Ureter (tissue), 1 donor: ENCODE measurements around the gene BARX1. TPM values are rescaled to one million over a fixed set of nuclear protein-coding genes. Genes with fewer than 3 reads are reported as not detected.
A peak's percentile ranks its signal among the peaks of the same experiment; 100 is the strongest.
"Not testable (repeated sequence)": the region's sequence is repeated elsewhere in the genome, so short reads cannot be mapped to it uniquely, and the experiment has no call there.

ENCODE experiments used
- DNase-seq: peaks from one replicate; pipeline ENCODE4 v3.0.0-alpha.2; 2020; ENCODE audit warnings: low spot score
- total RNA-seq: library from RNA; stranded (reverse); gene quantifications from one replicate; pipeline ENCODE4 v1.2.4, GENCODE V29; 2023
- donor health status: DM: yes; HTN: yes; CAD: no.

BARX1 gene
- total RNA-seq, 1 donor from 2014 or later, result not detected

DNA sequence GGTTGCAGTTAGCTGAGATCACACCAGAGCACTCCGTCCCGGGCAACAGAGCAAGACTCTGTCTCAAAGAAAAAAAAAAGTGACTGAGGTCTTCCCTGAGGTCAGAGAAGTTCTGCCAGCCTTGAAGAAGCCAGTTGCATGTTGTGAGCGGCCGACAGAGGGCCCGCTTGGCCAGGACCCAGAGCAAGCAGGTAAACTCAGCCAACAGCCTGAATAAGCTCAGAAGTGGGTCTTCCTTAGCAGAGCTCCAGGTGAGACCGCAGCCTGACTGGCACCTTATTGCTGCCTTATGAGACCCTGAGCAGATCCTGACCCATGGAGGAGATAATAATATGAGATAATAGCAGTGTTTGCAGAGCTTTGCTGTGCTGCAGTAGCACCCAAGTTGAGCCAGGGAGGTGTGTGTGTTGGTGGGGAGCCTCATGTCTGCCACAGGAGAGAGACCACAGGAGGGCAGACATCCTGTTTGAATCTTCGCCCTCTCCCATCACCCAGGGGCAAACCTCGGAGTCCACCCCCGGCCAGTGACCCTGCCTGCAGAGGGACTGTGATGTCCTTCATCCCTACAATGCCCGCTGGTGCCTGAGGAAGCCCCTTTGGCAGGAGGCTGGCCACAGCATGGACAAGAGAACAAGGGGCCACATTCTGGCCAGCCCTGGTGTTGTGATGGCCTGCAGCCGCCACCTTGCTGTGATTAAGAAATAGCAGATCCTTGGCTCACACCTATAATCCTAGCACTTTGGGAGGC, 10.8 kb upstream of the BARX1 start:
- DNase-seq, result no peak

DNA sequence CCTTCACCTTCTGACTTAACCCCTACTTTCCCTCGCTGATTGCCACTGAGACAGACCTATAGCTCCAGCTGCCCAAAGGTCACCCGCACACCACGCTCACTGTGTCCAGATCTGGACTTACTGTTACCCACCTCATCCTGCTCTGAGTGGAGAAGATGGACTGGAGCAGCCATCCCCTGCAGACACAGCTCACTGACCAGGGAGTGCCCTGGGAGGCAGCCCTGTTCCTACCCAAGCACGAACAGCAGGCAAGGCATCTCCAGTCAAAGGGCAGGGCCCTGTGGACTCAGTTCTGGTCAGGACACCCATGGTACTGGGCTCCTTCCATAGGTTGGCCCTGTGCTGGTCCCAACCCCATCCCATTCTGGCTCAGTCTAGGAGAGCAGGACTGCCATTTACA, 9.5 kb upstream of the BARX1 start:
- no peak for DNase-seq

DNA sequence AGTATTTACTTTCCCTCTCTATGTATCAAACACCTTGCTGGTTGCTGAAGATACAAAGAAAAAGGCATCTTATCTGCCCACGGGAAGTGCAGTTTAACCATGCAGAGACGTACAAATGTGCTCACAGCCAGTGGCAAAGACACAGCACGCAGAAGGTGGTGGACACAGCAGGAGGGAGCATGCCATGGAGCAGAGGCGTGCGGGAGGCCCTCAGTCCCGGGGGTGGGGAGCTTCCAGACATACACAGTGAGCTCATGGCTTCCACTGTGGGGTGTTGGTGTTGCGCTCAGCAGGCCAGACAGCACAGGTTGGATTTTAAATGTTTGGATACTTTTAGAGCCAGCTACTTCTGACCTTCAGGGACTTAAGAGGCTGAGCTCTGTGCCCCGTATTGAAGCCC, 8.8 kb upstream of the BARX1 start:
- DNase-seq, result peak; percentile 32

DNA sequence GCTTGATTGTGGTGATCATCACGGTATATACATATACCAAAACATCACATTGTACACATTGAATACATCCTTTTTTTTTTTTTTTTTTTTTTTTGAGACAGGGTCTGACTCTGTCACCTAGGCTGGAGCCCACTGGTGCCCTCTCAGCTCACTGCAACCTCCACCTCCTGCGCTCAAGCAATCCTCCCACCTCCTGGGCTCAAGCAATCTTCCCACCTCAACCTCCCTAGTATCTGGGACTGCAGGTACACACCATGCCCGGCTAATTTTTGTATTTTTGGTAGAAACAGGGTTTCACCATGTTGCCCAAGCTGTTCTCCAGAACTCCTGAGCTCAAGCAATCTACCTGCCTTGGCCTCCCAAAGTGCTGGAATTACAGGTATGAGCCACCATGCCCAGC, 8.3 kb upstream of the BARX1 start:
- DNase-seq, result not testable (repeated sequence)

DNA sequence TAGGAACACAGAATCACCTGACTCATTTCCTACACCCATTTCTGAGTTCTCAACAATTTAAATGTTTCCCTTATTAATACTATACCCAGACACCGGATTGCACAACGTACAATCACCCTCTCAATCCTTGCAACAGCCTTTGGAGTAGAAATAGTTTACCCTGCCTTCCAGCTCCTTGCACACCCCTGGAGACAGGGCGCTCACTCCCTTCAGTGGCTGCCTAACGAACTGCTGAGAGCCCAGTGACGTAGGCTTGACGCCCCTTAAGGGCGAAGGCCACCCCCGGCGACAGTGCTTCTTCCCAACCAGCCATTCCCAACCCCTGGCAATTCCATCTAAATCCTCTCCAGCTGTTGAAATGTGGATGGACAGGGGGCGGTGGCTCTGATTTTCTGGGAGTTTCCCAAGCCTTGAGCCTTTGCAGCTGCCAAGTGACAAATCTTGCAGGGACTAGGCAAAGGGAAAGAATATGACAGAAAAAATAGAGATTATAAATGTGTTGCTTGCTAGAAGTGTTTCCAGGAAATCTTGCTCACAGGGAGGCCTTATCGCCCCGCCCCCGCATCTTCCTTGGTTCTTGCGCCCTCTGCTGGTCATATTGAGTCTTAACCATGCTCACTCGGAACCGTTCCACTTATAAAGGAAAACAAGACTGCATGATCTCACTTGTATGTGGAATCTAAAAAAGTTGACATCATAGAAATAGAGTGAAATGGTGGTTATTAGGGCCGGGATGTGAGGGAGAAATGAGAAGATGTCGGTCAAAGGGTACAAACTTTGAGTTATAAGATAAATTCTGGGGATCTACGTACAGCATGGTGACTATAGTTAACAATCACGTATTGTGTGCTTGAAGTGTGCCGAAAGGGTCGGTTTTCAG, 7.6 kb upstream of the BARX1 start:
- DNase-seq, result peak; percentile 89

DNA sequence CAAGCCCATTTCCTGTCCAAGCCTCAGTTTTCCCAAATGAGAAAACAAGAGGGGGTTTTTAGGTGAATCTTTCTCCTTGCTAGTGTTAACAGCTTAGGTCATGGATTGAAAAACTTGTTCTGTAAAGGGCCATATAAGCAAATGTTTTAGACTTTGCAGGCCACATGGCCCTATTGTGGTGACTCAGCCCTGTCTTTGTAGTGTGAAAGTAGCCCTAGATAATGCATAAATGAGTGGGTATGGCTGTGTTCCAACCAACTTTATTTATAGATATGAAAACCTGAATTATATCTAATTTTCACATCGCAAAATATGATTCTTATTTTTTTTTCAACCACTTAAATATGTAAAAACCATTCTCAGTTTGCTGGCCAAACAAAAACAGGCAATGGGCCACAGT, 6.9 kb upstream of the BARX1 start:
- DNase-seq, result no peak

DNA sequence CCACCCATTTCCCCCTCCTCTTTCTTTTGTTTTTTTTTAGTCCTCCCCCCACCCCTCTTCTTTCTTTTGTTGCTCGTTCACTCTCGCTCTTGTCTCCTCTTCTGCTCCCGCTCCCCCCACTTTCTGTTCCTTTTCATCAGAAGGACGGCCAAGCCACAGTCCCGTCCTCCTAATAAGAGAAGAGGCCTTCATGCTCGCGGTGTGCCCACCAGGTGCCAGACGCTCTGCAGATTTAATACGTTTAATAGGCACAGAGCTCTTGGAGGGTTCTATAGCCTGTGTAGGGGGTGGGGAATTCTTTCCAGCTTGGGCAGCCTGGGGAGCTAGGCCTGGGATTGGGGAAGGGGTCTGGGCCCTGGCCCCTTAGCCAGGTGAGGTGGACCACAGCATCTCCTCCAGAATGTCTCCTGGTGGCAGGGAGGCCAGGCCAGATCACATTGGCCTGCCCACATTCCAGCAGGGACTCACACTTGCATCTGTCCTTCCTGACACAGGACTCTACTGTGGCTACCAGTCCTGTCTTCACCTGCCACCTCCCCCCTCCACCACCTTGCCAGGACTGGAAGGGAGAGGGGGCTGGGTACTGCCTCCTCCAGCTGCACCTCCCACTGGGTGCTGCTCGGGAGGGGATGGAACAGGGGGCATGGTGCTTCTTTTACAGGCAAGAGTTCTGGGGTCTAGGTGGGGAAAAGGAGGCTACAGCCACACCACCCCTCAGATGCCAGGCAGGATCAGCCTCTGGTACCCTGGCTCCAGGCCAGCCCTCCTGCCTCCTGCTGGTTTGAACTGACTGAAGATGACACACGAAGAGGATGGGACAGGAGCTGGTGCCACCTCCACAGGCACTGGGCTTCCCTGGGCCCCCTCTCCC, 6.1 kb upstream of the BARX1 start:
- DNase-seq, result no peak

DNA sequence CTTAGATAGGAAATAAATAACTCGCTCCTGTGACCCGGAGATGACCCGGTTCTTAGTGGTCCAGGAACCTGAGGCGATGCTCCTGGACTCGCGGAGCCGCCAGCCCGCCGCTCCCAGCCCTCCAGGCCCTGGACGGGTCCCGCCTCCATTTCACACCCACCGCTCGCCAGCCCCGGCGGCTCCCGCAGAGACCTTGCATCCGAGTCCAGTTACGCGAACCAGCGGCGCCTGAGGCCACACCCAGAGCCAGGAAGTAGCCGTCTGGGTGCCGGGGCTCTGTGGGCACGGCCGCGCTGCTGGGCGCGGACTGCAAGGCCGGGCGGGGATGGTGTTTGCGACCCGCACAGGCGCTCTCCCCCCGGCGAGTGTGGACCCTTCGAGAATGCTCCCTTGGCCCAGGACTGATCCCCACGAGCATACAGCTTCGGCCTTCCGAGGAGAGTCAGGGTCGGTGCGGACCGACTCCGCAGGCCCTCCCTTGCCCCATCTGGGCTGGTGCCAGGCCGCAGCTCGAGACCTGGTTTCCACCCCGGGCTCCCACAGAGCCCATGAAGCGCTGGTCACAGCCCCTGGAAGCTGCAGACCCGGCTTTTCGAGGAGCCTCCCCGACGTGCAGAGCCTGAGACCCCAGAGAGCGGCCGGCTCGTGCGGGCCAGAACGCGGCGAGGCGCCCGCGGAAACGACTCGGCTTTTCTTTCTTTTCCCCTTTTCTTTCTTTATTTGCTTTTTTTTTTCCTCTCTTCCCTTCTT, 5.2 kb upstream of the BARX1 start:
- DNase-seq, result no peak

DNA sequence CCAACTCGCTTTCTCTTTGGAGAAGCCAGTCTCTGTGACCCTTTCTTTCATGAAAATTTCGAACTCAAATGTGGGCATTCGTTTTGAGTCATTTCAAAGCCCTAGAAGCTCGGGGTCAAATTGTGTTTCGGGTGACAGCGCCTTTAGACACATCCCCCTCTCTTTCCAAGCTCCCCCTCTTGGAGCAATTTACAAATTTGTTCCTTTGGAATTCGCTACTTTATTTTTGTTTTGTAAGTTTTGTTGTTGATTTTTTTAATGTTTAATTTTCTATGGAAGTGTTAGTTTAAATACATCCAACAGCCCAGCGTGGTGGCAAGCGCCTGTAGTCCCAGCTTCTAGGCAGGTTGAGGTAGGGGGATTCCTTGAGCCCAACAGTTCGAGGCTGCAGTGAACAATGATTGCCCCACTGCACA, 4.6 kb upstream of the BARX1 start:
- no peak for DNase-seq

DNA sequence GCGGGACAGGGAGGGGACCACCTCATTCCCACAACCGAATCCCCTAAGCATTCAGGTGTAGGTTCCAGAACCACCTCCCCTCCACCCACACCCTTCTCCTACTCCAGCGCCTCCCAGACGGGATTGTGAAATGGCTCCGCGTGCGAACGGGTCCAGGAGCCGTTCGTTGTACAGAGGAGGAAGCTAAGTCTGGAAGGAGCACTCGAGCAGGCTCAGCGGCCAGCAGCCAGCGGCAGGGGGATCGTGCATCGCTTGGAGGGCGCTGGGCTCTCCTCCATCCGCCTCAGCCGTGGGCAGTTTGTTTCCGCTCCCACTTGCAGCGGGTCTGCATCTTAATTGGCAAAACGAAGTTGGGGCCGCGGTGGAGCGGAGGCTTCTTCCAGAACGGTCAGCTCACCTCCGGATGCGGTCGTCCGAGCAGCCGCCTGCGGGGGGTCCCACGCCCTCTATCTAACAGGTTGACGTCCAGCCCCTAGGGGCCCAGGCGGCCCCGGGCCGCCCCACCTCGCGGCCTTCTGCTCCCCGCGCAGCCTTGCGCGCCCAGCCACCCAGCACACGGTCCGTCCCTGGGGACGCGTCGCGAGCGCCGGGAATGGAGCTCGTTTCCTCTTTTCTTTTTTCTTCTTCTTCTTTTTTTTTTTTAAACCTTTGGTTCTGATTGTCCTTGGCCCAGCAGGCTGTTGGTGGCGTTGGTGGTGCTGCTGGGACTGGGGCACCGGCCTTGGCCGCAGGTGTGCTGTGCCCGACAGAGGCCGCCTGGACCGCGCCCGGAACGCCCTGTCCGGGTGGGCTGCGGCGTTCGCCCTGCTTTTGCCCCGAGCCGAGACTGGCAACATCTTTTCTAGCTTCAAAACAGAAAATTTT, 3.9 kb upstream of the BARX1 start:
- no peak for DNase-seq

DNA sequence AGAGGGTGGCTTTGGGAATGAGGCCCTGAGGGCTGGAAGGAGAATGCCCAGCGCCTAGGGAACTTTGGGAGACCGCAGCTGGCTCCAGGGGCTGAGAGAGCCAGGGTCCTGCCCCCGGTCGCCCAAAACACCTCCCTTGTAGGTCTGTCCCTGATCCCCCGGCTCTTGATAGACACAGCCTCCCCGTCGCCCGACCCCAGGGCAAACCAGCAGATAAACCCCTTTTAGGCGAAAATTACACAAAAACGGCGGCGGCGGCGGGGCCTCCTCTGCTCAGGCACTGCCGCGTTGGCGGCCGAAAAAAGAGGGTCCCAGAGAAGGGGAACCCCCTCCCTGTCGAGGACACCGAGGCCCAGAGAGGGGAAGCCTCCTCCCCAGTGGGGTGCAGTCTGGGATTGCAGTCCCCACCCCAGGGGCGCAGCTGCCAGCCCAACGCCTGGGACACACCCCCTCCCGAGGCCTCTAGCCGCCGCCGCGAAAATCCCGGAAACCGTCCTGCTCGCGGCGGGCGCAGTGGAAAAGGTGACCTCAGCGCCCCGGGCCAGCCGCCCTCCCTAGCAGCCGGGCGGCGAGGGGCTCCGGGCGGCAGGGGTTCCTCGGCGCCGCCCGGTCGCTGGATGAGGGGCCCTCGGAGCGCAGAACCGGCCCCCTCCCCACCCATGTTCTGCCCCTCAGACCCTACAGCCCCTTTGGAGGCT, 3.1 kb upstream of the BARX1 start:
- no peak for DNase-seq

DNA sequence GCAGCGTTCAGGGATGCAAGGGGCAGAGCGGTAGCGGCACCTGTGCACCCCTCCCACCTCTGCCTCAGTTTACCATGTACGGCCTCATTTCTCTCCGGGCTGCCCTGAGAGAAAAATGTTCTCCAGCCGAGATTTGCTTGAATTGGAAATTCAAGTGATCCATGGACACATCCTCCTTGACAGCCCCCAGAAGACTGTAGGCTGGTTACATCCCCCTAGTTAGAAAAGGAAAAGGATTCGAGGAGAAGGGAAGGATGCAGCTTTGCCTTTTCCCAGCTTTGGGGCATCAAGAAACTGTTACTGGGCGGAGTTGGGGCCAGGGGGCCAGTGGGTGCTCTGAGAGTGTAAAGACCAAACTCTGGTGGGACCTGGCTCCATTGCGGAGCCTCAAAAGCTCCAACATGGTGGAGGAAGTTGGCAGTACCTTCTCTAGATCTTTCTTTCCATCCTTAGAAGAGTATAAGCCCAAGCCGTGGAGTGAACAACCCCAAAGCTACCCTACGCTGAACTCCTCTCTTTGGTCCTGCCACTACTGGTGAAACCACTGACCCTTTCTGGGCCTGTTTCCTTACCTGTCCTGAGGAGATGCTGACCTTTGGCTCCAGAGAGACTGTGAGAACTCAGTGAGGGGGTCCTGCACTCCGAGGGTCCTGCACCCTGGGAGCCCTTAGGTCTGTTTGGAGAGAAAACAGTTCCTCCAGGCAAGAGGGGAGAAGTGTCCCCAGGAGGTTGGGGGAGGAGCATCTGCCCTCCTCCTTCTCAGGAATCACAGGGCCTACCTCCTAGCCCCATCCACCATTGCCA, 1.0 kb upstream of the BARX1 start:
- no peak for DNase-seq

DNA sequence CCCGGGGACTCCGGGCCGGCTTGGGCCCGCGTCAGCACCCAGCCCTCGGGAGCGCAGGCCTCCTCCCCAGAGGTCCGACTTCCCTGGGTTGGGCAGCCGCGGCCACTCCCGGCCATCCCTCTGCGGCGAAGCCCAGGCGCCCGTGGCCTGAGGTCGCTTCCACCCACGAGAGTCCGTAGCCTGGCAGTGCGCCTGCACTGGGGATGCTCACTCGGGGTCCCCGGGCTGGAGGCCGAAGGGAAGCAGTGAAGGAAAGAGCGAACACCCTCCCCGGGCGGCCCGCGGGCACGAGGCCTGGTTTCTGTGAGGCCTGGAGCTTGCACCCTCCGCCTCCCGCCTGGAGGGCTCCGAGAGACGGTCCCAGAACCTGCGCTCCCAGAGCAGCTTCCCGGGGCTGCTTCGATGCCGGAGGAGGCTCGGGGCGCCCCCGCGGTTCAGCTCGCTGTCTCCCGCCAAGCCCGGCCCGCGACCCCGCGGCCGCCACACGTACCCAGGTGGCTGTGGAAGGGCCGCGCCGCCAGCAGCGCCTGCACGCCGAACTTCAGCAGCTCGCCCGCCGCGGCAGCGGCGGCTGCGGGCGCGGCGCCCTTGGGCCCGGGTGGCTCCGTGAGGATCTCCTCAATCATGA, 607 bp downstream of the BARX1 start:
- DNase-seq, result no peak

DNA sequence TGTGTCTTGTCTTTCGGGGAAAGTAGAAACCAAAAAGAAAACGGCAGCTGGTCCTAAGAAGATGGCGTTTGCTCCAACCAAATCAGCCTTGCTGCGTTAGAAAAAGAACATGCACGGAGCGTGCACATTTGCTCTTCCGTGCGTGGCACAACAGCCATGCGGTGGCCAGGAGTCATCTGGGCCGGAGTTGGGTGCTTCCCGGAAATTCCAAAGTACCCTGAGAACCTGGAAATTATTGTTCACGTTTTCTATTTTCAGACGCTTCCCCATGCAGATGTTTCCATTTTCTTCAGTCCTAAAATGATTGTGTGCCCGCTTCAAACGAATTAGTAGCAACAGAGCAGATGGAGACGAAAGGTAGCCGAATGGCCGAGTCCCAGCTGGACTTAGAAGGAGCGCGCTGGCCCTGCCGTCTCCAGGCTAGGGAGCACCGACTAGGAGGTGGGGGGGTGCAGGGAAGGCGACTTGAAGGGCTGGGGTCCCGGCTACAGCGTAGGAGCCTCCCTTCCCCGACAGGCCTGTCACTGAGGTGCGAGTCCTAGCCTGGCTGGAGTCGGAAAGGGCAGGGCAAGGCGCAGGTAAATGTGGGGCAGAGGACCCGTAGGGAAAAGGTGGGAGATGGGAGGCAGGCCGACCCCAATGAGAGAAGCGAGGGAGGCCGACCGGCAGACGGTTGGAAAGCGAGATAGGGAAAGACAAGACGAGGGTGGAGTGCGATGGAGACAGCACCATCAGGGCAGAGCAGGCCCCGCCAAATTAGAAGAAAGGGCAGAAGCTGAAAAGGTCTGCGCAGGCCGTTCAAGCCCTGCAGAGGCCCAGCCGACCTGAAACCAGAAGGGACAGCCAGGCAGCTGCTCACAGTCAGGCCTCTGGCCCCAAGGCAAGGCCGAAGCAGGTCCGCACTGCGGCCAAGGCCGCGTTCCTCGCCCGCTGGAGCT, 1.4 kb downstream of the BARX1 start:
- DNase-seq, result no peak

DNA sequence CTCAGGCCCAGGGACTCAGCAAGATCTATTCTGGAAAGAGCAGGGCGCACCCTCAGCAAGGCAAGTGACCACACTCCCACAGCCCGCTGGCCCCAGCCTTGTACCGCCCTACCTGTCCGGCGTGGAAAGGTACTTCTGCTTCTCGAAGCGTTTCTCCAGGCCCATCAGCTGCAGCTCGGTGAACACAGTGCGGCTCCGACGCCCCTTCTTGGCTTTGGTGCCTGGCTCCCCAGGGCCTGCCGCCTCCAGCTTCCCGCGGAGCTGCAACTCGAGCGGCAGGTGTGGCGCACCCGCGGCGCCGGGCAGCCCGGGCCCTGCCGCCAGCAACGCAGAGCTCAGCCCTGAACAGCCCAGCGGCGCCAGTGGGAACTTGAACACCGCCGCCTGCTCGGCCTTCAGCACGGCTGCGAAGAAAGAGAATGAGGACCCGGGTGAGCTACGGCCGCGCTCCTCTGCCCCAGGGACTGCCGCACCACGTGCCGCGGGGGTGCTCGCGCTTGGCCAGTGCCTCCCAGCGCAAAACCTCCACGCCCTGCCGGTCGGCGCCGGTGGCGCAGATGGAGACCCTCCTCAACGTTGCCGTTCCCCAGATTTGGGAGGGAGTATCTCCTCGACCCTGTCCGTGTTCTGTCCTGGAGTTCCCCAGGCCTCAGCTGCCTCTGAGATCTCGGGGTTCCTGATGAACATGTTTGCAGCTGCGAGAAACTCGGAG, 2.2 kb downstream of the BARX1 start:
- DNase-seq, result no peak

DNA sequence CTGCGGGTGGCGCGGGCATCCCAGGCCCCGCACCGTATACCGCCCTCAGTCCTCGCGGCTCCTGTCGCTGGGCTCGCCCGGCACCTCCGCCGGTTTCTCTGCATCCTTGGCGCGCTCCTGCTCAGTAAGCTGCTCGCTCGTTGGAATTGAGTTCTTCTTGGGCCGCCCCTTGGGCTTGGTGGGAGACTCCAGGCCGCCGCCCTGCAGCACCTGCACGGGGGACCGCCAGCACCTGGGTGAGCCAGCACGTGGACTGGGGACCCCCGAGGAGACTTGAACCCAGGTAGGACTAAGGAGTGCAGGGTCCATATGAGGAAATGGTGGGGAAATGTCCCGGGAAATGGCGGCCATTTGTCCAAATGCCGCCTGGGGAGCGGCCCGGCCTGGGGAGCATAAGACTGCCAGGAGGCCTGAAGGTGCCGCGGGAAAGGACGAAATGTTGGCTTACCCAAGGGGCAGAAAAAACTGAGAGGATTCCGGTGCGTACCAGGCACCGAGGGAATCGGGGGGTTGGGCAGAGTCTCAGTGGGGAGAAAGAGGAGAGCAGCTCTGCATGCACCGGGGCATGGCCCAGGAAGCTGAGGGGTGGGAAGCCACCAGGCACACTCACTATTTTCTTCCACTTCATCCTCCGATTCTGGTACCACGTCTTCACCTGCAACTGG, 2.9 kb downstream of the BARX1 start:
- DNase-seq, result no peak
